T-helper 2 cell treated with Interferon-gamma antibody and Interleukin-4, amounts not matched to agents 5 μg/mL and 100 μg/mL, for 36 hours (primary cell): ENCODE measurements around the gene MFAP4.
"Not testable (repeated sequence)": the region's sequence is repeated elsewhere in the genome, so short reads cannot be mapped to it uniquely, and the experiment has no call there.

Experiments
- DNase-seq: peaks from one replicate; pipeline ENCODE4 v3.0.0; 2021; ENCODE audit warnings: low spot score
- H3K27ac Mint-ChIP-seq: one replicate; pipeline ENCODE4 v1.8.0; 2021; ENCODE audit warnings: mild to moderate bottlenecking, mixed read lengths
- H3K27me3 Mint-ChIP-seq: one replicate; pipeline ENCODE4 v1.8.0; 2021; ENCODE audit warnings: low read depth, mixed read lengths
- H3K36me3 Mint-ChIP-seq: one replicate; pipeline ENCODE4 v1.8.0; 2021; ENCODE audit warnings: low read depth, mixed read lengths
- H3K4me1 Mint-ChIP-seq: one replicate; pipeline ENCODE4 v1.8.0; 2021; ENCODE audit warnings: low read depth, mixed read lengths
- H3K4me3 Mint-ChIP-seq: one replicate; pipeline ENCODE4 v1.8.0; 2022; ENCODE audit warnings: mild to moderate bottlenecking, moderate library complexity, mixed read lengths
- H3K9me3 Mint-ChIP-seq: one replicate; pipeline ENCODE4 v1.8.0; 2021; ENCODE audit warnings: mixed read lengths

Gene MFAP4

GRCh38 chr17:19363460-19364035 is 23.4 kb downstream of the MFAP4 start:
- H3K4me1 Mint-ChIP-seq = peaks cover 13% of the 10 kb centered on the region
- H3K4me3 Mint-ChIP-seq = peak overlapping the region; percentile 91
- peaks cover 10% of the 10 kb centered on the region for H3K27me3 Mint-ChIP-seq
- H3K36me3 Mint-ChIP-seq = no peaks in the 10 kb centered on the region
- no peaks in the 10 kb centered on the region for H3K9me3 Mint-ChIP-seq
- no peak for DNase-seq
- no peak overlapping the region for H3K27ac Mint-ChIP-seq

DNA sequence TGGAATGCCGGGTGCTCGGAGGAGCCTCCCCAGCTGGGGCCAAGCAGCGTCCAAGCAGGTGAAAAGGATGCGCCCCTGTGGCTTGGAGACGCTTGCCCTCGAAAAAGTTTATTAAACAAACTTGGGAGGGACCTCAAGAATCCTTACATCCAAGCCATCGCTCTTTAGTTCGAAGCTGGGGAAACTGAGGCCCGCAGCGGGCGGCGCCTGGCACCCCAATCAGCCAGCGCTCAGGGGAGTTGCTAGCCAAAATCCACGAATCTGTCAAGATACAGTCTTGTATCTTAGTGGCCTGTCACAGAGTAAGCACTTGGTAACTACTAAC is 23.9 kb downstream of the MFAP4 start:
- Mint-ChIP-seq H3K9me3 (no peaks in the 10 kb centered on the region), H3K27ac (peak overlapping the region; percentile 78)

DNA sequence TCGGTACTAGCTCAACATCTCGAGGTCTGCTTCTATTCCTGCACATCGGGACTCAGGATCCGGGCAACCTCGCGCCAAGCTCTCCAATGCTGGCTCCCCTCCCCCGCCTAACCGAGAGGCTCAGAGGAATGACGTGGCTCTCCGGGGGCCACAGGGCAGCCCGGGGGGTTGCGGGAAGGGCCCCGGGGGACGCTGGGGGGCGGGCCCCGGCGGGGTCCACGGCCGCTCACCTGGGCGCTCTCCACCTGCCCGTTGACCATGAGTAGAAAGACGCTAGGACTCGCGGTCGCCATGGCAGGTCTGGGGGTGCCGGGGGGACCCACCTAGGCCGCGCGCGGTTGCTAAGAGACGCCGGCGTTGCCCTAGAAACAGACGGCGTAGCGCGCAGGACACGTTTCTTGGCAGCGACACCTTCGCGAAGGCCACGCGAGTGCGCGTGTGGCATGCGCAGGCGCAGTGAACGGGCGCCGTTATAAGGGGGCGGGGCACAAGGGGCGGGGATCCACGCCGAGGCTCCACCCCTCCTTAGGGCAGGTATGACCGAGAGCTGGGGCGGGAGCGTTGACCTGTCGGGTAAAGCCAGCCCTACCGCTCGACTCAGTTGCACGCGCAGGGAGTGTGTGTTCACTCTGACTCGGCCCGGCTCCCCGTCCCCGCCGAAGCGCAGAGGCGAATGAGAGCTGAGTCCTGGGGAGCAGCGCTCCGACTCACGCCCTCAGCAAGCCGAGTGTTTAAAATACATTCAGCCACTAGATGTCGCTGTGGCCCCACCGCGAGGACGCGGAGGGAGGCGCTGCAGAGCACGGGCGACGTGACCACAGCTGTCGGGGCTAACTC is 24.5 kb downstream of the MFAP4 start, which contains the start of gene B9D1:
Gene B9D1 (minus strand): TSS at position 447 of the 837 bp plus-strand sequence. CDS start 154 bp downstream, at position 293.
- Mint-ChIP-seq H3K27me3 (peaks cover 12% of the 10 kb centered on the region), H3K36me3 (no peaks in the 10 kb centered on the region), H3K27ac (peak within 1 kb of the TSS; percentile 78), H3K4me3 (peak within 1 kb of the TSS; percentile 91), H3K9me3 (no peaks in the 10 kb centered on the region), H3K4me1 (peaks cover 8% of the 10 kb centered on the region)
- DNase-seq = peak; percentile 83

More for the DNA sequence above, 23.9 kb downstream of the MFAP4 start:
- Mint-ChIP-seq H3K27me3 (peaks cover 12% of the 10 kb centered on the region), H3K36me3 (no peaks in the 10 kb centered on the region), H3K4me3 (peak overlapping the region; percentile 91), H3K4me1 (peaks cover 11% of the 10 kb centered on the region)
- no peak for DNase-seq

GRCh38 chr17:19361944-19362276 is 25.1 kb downstream of the MFAP4 start:
- H3K27ac Mint-ChIP-seq = no peak overlapping the region
- H3K27me3 Mint-ChIP-seq = peaks cover 12% of the 10 kb centered on the region
- no peak for DNase-seq
- H3K4me1 Mint-ChIP-seq = peaks cover 7% of the 10 kb centered on the region
- no peaks in the 10 kb centered on the region for H3K9me3 Mint-ChIP-seq
- H3K36me3 Mint-ChIP-seq = no peaks in the 10 kb centered on the region
- H3K4me3 Mint-ChIP-seq = peak overlapping the region; percentile 69

DNA sequence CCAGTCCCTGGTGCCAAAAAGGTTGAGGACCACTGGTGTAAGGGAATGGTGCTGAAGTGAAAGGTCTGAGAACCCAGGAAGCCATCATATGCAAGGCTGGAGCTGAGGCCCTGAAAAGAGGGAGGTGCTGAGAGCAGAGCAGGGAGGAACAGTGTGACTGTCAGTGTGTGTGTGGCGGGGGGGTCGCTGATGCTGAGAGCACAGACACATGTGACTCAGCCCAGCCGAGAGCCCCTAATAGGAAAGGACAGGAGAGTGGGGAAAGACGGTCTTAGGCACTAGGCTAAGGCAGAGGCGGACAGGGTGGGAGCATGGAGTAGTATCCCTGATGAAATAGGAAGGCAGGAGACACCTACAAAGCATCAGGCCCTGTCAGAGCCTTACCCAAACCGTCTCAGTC is 25.7 kb downstream of the MFAP4 start:
- Mint-ChIP-seq H3K36me3 (no peaks in the 10 kb centered on the region), H3K4me1 (peaks cover 6% of the 10 kb centered on the region), H3K27me3 (peaks cover 12% of the 10 kb centered on the region), H3K27ac (peak overlapping the region; percentile 51), H3K4me3 (peak overlapping the region; percentile 51), H3K9me3 (no peaks in the 10 kb centered on the region)
- no peak for DNase-seq

- peaks cover 12% of the 10 kb centered on the region for H3K27me3 Mint-ChIP-seq
- H3K4me1 Mint-ChIP-seq = peaks cover 6% of the 10 kb centered on the region
- DNase-seq = no peak
- H3K36me3 Mint-ChIP-seq = no peaks in the 10 kb centered on the region
- H3K4me3 Mint-ChIP-seq = no peak overlapping the region
- H3K9me3 Mint-ChIP-seq = no peaks in the 10 kb centered on the region
- H3K27ac Mint-ChIP-seq = no peak overlapping the region
Measured at GRCh38 chr17:19360772-19361171, 26.2 kb downstream of the MFAP4 start.

- no peak overlapping the region for H3K4me3 Mint-ChIP-seq
- no peak for DNase-seq
- H3K9me3 Mint-ChIP-seq = no peaks in the 10 kb centered on the region
- H3K4me1 Mint-ChIP-seq = peaks cover 6% of the 10 kb centered on the region
- peaks cover 12% of the 10 kb centered on the region for H3K27me3 Mint-ChIP-seq
- no peaks in the 10 kb centered on the region for H3K36me3 Mint-ChIP-seq
- H3K27ac Mint-ChIP-seq = no peak overlapping the region
Measured at GRCh38 chr17:19359856-19360255, 27.1 kb downstream of the MFAP4 start.

GRCh38 chr17:19359151-19359550 is 27.8 kb downstream of the MFAP4 start:
- Mint-ChIP-seq H3K9me3 (no peaks in the 10 kb centered on the region), H3K36me3 (no peaks in the 10 kb centered on the region), H3K27ac (no peak overlapping the region), H3K4me1 (peaks cover 6% of the 10 kb centered on the region), H3K4me3 (no peak overlapping the region), H3K27me3 (peaks cover 12% of the 10 kb centered on the region)
- DNase-seq = no peak

DNA sequence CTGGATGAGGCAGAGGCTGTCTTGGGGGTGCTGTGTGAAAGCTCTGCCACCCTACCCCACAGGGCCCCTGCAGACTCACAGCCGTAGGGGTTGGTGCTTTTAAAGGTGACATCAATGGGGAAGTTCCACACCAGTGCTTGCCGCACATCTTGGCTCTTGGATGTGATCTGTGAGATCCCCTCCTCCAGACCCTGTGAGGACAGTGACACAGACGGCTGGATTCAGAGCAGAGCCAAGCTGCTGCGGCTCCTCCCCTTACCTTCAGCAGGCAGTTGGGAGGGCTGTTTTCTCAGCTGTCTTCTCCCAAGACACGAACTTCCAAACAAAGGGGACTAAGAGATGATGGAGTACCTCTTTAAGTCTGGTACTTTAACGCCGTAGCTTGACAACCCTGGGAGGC is 29.2 kb downstream of the MFAP4 start:
- Mint-ChIP-seq H3K9me3 (no peaks in the 10 kb centered on the region), H3K36me3 (no peaks in the 10 kb centered on the region), H3K27ac (no peak overlapping the region), H3K4me1 (peaks cover 2% of the 10 kb centered on the region), H3K4me3 (no peak overlapping the region), H3K27me3 (peaks cover 8% of the 10 kb centered on the region)
- DNase-seq = no peak

- Mint-ChIP-seq H3K4me1 (peaks cover 2% of the 10 kb centered on the region), H3K27ac (no peak overlapping the region), H3K9me3 (no peaks in the 10 kb centered on the region), H3K36me3 (no peaks in the 10 kb centered on the region), H3K27me3 (peaks cover 8% of the 10 kb centered on the region), H3K4me3 (no peak overlapping the region)
- DNase-seq = no peak
Measured at GRCh38 chr17:19357351-19357750, 29.6 kb downstream of the MFAP4 start.

DNA sequence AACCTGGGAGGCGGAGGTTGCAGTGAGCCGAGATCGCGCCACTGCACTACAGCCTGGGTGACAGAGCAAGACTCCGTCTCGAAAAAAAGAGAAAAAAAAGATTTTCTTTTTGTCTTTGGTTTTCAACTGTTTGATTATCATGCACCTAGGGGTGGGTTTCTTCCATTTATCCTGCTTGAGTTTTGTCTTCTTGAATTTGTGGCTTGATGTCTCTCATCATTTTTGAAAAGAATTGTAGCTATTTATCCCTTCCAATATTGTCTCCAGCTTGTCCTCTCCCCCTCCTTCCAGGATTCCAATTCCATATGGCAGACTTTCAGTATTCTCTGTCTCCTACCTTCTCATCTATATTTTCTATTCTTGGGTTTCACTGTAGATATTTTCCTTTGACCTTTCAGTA is 32.2 kb downstream of the MFAP4 start:
- Mint-ChIP-seq H3K36me3 (no peaks in the 10 kb centered on the region), H3K27me3 (peaks cover 14% of the 10 kb centered on the region), H3K4me1 (no peaks in the 10 kb centered on the region), H3K27ac (no peak overlapping the region), H3K9me3 (no peaks in the 10 kb centered on the region), H3K4me3 (no peak overlapping the region)
- no peak for DNase-seq

- H3K27me3 Mint-ChIP-seq = peaks cover 12% of the 10 kb centered on the region
- H3K27ac Mint-ChIP-seq, H3K4me1 Mint-ChIP-seq, H3K9me3 Mint-ChIP-seq, DNase-seq, H3K36me3 Mint-ChIP-seq, H3K4me3 Mint-ChIP-seq: not testable (repeated sequence)
Measured at GRCh38 chr17:19353401-19353800, 33.6 kb downstream of the MFAP4 start.

DNA sequence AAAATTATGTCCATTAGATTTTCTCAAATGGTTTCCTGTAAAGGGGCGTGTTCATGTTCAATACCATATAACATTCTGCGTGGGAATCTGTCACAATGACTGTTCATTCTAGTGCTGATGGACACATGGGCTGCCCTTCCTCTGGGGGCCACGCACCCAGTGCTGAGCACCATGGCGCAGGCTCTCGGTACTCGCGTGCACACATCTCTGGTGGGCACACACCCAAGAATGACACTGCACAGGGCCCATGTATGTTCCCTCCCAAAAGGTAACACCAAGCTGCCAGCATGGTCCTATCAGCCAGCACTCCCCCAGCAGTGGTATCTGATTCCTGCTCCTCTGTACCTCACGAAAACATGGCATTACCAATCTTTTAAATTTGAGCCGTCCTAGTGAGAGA is 38.2 kb downstream of the MFAP4 start:
- no peaks in the 10 kb centered on the region for H3K9me3 Mint-ChIP-seq
- no peak overlapping the region for H3K4me3 Mint-ChIP-seq
- no peak overlapping the region for H3K27ac Mint-ChIP-seq
- no peaks in the 10 kb centered on the region for H3K36me3 Mint-ChIP-seq
- no peak for DNase-seq
- no peaks in the 10 kb centered on the region for H3K4me1 Mint-ChIP-seq
- H3K27me3 Mint-ChIP-seq = peaks cover 11% of the 10 kb centered on the region

GRCh38 chr17:19348081-19348650 is 38.8 kb downstream of the MFAP4 start:
- Mint-ChIP-seq H3K27ac (no peak overlapping the region), H3K36me3 (no peaks in the 10 kb centered on the region), H3K4me3 (no peak overlapping the region), H3K9me3 (no peaks in the 10 kb centered on the region), H3K4me1 (no peaks in the 10 kb centered on the region), H3K27me3 (peaks cover 11% of the 10 kb centered on the region)
- DNase-seq = no peak
